CD4-positive, alpha-beta T cell (primary cell): Measurements from ENCODE around the gene RAB1B. TPM values are rescaled to one million over a fixed set of nuclear protein-coding genes. Genes with fewer than 3 reads are reported as not detected.

ENCODE experiments used
- ATAC-seq: fragments of 200-7000 bp; cut with Tn5 transposase; one replicate; pipeline ENCODE4 v1.10.0; 2022; ENCODE audit warnings: mild to moderate bottlenecking; ENCODE audit not compliant: poor library complexity
- CTCF ChIA-PET: fragments of 350-600 bp; sonication (Branson Sonifier 250); formaldehyde crosslinking; loops from one replicate; lab custom pipeline; 2021; ENCODE audit warnings: antibody characterized with exemption, inconsistent platforms; lab: Charles Lee
- POLR2A ChIA-PET: fragments of 350-600 bp; sonication (Branson Sonifier 250); formaldehyde crosslinking; loops from one replicate; lab custom pipeline; 2021; ENCODE audit warnings: antibody characterized with exemption, inconsistent platforms; lab: Charles Lee
- DNase-seq, 14 experiments: peaks; one replicate each; pipeline ENCODE4 v3.0.0-alpha.2; 2013 to 2020; ENCODE audit warnings: mixed read lengths in 2 of 14
- H3K27ac ChIP-seq, 2 donors: one replicate each; pipeline versions ENCODE4 v1.5.1 to v1.7.0; 2013; ENCODE audit warnings: low read length in 2 of 2, low read depth in 1 of 2, mild to moderate bottlenecking in 1 of 2
- H3K27me3 ChIP-seq, 2 experiments: 1 replicate in 1 of 2; 2 replicates in 1 of 2; pipeline versions ENCODE4 v1.6.1 to v1.7.0; 2013; ENCODE audit warnings: low read length in 2 of 2, control low read depth in 1 of 2, mild to moderate bottlenecking in 1 of 2, moderate library complexity in 1 of 2; ENCODE audit not compliant: insufficient read depth in 2 of 2, control insufficient read depth in 1 of 2
- H3K36me3 ChIP-seq: one replicate; pipeline ENCODE4 v1.6.1; 2013; ENCODE audit warnings: low read length, control low read depth; ENCODE audit not compliant: insufficient read depth
- H3K4me1 ChIP-seq: one replicate; pipeline ENCODE4 v1.6.1; 2013; ENCODE audit warnings: low read length, control low read depth; ENCODE audit not compliant: insufficient read depth
- H3K4me3 ChIP-seq: one replicate; pipeline ENCODE4 v1.5.1; 2013; ENCODE audit warnings: mild to moderate bottlenecking, low read length, moderate library complexity
- H3K9me3 ChIP-seq, 2 experiments: 1 replicate in 1 of 2; 2 replicates in 1 of 2; pipeline versions ENCODE4 v1.6.1 to v1.7.0; 2013; ENCODE audit warnings: low read length in 2 of 2, mild to moderate bottlenecking in 2 of 2, control low read depth in 1 of 2, moderate library complexity in 1 of 2; ENCODE audit not compliant: control insufficient read depth in 1 of 2, insufficient read depth in 1 of 2
- H3K27ac Mint-ChIP-seq: one replicate; pipeline ENCODE4 v1.8.0; 2020; ENCODE audit warnings: mixed read lengths
- H3K27me3 Mint-ChIP-seq: one replicate; pipeline ENCODE4 v1.8.0; 2021; ENCODE audit warnings: mixed read lengths
- H3K36me3 Mint-ChIP-seq: one replicate; pipeline ENCODE4 v1.8.0; 2021; ENCODE audit warnings: low read depth, mixed read lengths
- H3K4me1 Mint-ChIP-seq: one replicate; pipeline ENCODE4 v1.8.0; 2021; ENCODE audit warnings: low read depth, mixed read lengths
- H3K4me3 Mint-ChIP-seq: one replicate; pipeline ENCODE4 v1.8.0; 2020; ENCODE audit warnings: mild to moderate bottlenecking, mixed read lengths
- H3K9me3 Mint-ChIP-seq: one replicate; pipeline ENCODE4 v1.8.0; 2020; ENCODE audit warnings: mixed read lengths
- intact Hi-C, 2 experiments: fragments of 100-400 bp; cut with DNase I in 1 of 2; cut with micrococcal nuclease in 1 of 2; formaldehyde crosslinking; loops; one replicate each; pipeline versions ENCODE4 v1.15.1 to v1.9.0; 2023 to 2025; cut with DNase I, micrococcal nuclease
- total RNA-seq, 174 experiments: library from RNA in 2 of 174; stranded (reverse) in 2 of 174; gene quantifications; one replicate each; pipeline ENCODE4 v1.2.3 and lab custom pipeline; 2021 to 2026
- TF ChIP-seq, protein P1 (sequence below): fragments of 200-600 bp; IDR thresholded peaks from one replicate; pipeline ENCODE4 v1.8.0; 2022; ENCODE audit warnings: antibody characterized with exemption, mild to moderate bottlenecking

The RAB1B gene
- total RNA-seq, 2 experiments from 2014 or later = 27.4 to 29.4 TPM

- intact Hi-C loops = no loop called here
- no peak for ATAC-seq
- POLR2A ChIA-PET = no interaction called here
- no peaks in the 10 kb centered on the region for H3K9me3 Mint-ChIP-seq
- DNase-seq = no peak
- Histone ChIP-seq H3K9me3 (no peaks in the 10 kb centered on the region), H3K4me1 (no peaks in the 10 kb centered on the region), H3K27ac (no peak overlapping the region), H3K4me3 (no peak overlapping the region), H3K27me3 (no peaks in the 10 kb centered on the region), H3K36me3 (peaks cover 89% of the 10 kb centered on the region)
- TF ChIP-seq, protein P1, sequence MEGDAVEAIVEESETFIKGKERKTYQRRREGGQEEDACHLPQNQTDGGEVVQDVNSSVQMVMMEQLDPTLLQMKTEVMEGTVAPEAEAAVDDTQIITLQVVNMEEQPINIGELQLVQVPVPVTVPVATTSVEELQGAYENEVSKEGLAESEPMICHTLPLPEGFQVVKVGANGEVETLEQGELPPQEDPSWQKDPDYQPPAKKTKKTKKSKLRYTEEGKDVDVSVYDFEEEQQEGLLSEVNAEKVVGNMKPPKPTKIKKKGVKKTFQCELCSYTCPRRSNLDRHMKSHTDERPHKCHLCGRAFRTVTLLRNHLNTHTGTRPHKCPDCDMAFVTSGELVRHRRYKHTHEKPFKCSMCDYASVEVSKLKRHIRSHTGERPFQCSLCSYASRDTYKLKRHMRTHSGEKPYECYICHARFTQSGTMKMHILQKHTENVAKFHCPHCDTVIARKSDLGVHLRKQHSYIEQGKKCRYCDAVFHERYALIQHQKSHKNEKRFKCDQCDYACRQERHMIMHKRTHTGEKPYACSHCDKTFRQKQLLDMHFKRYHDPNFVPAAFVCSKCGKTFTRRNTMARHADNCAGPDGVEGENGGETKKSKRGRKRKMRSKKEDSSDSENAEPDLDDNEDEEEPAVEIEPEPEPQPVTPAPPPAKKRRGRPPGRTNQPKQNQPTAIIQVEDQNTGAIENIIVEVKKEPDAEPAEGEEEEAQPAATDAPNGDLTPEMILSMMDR = no peak
- no peak overlapping the region for H3K4me3 Mint-ChIP-seq
- CTCF ChIA-PET = no interaction called here
- no peak overlapping the region for H3K27ac Mint-ChIP-seq
- H3K27me3 Mint-ChIP-seq = no peaks in the 10 kb centered on the region
- peaks cover 83% of the 10 kb centered on the region for H3K36me3 Mint-ChIP-seq
- H3K4me1 Mint-ChIP-seq = peaks cover 6% of the 10 kb centered on the region
These were observed 28.9 kb upstream of the RAB1B start for GRCh38 chr11:66239511-66239910.

- Mint-ChIP-seq H3K9me3 (no peaks in the 10 kb centered on the region), H3K36me3 (peaks cover 83% of the 10 kb centered on the region), H3K4me3 (no peak overlapping the region), H3K27me3 (no peaks in the 10 kb centered on the region), H3K27ac (no peak overlapping the region), H3K4me1 (peaks cover 6% of the 10 kb centered on the region)
- no peaks in the 10 kb centered on the region for H3K4me1 ChIP-seq
- no peaks in the 10 kb centered on the region for H3K9me3 ChIP-seq
- H3K36me3 ChIP-seq = peaks cover 90% of the 10 kb centered on the region
- intact Hi-C loops = no loop called here
- H3K27me3 ChIP-seq = no peaks in the 10 kb centered on the region
- no peak for DNase-seq
- ChIA-PET POLR2A (no interaction called here), CTCF (interaction anchor here (2.2 kb wide), 1 partner anchor 18 kb away, joined by 7 read pairs; no protein-coding TSS in a partner anchor)
- TF ChIP-seq, protein P1 = no peak
- H3K4me3 ChIP-seq = no peak overlapping the region
- ATAC-seq = no peak
- no peak overlapping the region for H3K27ac ChIP-seq
These were observed 28.2 kb upstream of the RAB1B start for GRCh38 chr11:66239998-66240780.

DNA sequence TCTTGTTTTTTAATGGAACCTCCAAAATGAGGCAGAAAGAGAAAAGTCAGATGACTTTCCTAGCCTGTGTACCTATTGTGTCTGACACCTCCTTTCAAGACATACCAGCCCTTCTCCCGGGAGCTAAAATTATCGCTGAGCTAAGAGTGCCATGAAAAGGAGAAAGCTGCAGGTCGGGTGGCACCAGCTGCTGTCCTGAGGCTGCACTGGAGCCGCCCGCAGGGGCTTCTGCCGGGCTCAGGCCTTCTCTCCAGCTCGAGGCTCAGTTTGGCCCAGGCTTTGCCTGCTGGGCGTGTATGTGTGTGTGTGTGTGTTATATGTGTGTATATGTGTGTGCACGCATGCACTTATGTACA is 27.7 kb upstream of the RAB1B start:
- Histone ChIP-seq H3K36me3 (peaks cover 85% of the 10 kb centered on the region), H3K4me3 (no peak overlapping the region), H3K4me1 (no peaks in the 10 kb centered on the region), H3K27me3 (no peaks in the 10 kb centered on the region), H3K9me3 (no peaks in the 10 kb centered on the region), H3K27ac (no peak overlapping the region)
- no peak overlapping the region for H3K4me3 Mint-ChIP-seq
- intact Hi-C loops = no loop called here
- POLR2A ChIA-PET = no interaction called here
- no peak for ATAC-seq
- DNase-seq = no peak
- TF ChIP-seq, protein P1 = no peak
- H3K36me3 Mint-ChIP-seq = peaks cover 79% of the 10 kb centered on the region
- H3K9me3 Mint-ChIP-seq = no peaks in the 10 kb centered on the region
- peaks cover 6% of the 10 kb centered on the region for H3K4me1 Mint-ChIP-seq
- no peak overlapping the region for H3K27ac Mint-ChIP-seq
- no peaks in the 10 kb centered on the region for H3K27me3 Mint-ChIP-seq
- CTCF ChIA-PET = interaction anchor here (0.6 to 2.2 kb wide), 2 partner anchors 16 to 18 kb away, joined by 3 to 7 read pairs; no protein-coding TSS in a partner anchor
